Measurements from ENCODE around the gene FNIP2. TPM values are rescaled to one million over a fixed set of nuclear protein-coding genes. Genes with fewer than 3 reads are reported as not detected.
"Not testable (repeated sequence)": the region's sequence is repeated elsewhere in the genome, so short reads cannot be mapped to it uniquely, and the experiment has no call there.

Gene FNIP2
- total RNA-seq, 2 donors from 2014 or later: 15.5 to 26.4 TPM

GRCh38 chr4:158915683-158916241 lies 146.9 kb downstream of the FNIP2 start:
- DNase-seq (ENCODE audit: low spot score in 2 of 2) (no peak), ATAC-seq (no peak)
- Mint-ChIP-seq H3K27ac (no peak overlapping the region), H3K36me3 (peaks cover 0 to 3% of the 10 kb centered on the region in 2 donors), H3K9me3 (peaks cover 3 to 4% of the 10 kb centered on the region in 2 donors)

GRCh38 chr4:158920452-158920996 lies 151.7 kb downstream of the FNIP2 start:
- Mint-ChIP-seq H3K36me3 (peaks cover 10 to 12% of the 10 kb centered on the region in 2 donors), H3K9me3 (peaks cover 8 to 14% of the 10 kb centered on the region in 2 donors)
- DNase-seq (ENCODE audit: low spot score in 2 of 2); H3K27ac Mint-ChIP-seq; ATAC-seq: not testable (repeated sequence)

- H3K9me3 Mint-ChIP-seq; ATAC-seq; DNase-seq (ENCODE audit: low spot score in 2 of 2); H3K36me3 Mint-ChIP-seq; H3K27ac Mint-ChIP-seq: not testable (repeated sequence)
These were observed 158.9 kb downstream of the FNIP2 start for GRCh38 chr4:158927774-158928173.

GRCh38 chr4:158929939-158930638 lies 161.3 kb downstream of the FNIP2 start:
- ATAC-seq (no peak), DNase-seq (ENCODE audit: low spot score in 2 of 2) (no peak)
- Mint-ChIP-seq H3K27ac (peak overlapping the region in 1 of 2 donors; percentile 36), H3K36me3 (no peaks in the 10 kb centered on the region), H3K9me3 (peaks cover 3 to 4% of the 10 kb centered on the region in 2 donors)

GRCh38 chr4:158930639-158930972 lies 161.8 kb downstream of the FNIP2 start:
- Mint-ChIP-seq H3K9me3 (peaks cover 3 to 4% of the 10 kb centered on the region in 2 donors), H3K36me3 (no peaks in the 10 kb centered on the region), H3K27ac (peak overlapping the region in 1 of 2 donors; percentile 36)
- DNase-seq (ENCODE audit: low spot score in 2 of 2) (no peak), ATAC-seq (peak in 1 of 2 donors; percentile 36)

- ATAC-seq: no peak
- Mint-ChIP-seq H3K36me3 (no peaks in the 10 kb centered on the region), H3K9me3 (peaks cover 3 to 4% of the 10 kb centered on the region in 2 donors), H3K27ac (no peak overlapping the region)
- no peak for DNase-seq (ENCODE audit: low spot score in 2 of 2)
These were observed 164.4 kb downstream of the FNIP2 start for GRCh38 chr4:158933236-158933635.

- no peak for DNase-seq (ENCODE audit: low spot score in 2 of 2)
These were observed 166.3 kb downstream of the FNIP2 start for GRCh38 chr4:158934996-158935669.

GRCh38 chr4:158936238-158936637 lies 167.4 kb downstream of the FNIP2 start:
- no peaks in the 10 kb centered on the region for H3K9me3 Mint-ChIP-seq
- ATAC-seq: no peak
- H3K27ac Mint-ChIP-seq: no peak overlapping the region
- no peaks in the 10 kb centered on the region for H3K36me3 Mint-ChIP-seq
- DNase-seq (ENCODE audit: low spot score in 2 of 2): no peak

More at GRCh38 chr4:158934996-158935669, 166.3 kb downstream of the FNIP2 start:
- H3K36me3 Mint-ChIP-seq: no peaks in the 10 kb centered on the region
- ATAC-seq: no peak
- H3K9me3 Mint-ChIP-seq: no peaks in the 10 kb centered on the region
- H3K27ac Mint-ChIP-seq: no peak overlapping the region

- Mint-ChIP-seq H3K27ac (no peak overlapping the region), H3K9me3 (no peaks in the 10 kb centered on the region), H3K36me3 (no peaks in the 10 kb centered on the region)
- ATAC-seq (no peak), DNase-seq (ENCODE audit: low spot score in 2 of 2) (no peak)
These were observed 169.6 kb downstream of the FNIP2 start for GRCh38 chr4:158938220-158939044.

- no peaks in the 10 kb centered on the region for H3K9me3 Mint-ChIP-seq
- DNase-seq (ENCODE audit: low spot score in 2 of 2) (no peak), ATAC-seq (no peak)
- no peak overlapping the region for H3K27ac Mint-ChIP-seq
- no peaks in the 10 kb centered on the region for H3K36me3 Mint-ChIP-seq
These were observed 171.4 kb downstream of the FNIP2 start for GRCh38 chr4:158940271-158940670.

- Mint-ChIP-seq H3K9me3 (no peaks in the 10 kb centered on the region), H3K36me3 (no peaks in the 10 kb centered on the region), H3K27ac (no peak overlapping the region)
- DNase-seq (ENCODE audit: low spot score in 2 of 2): no peak
- ATAC-seq: no peak
These were observed 172.5 kb downstream of the FNIP2 start for GRCh38 chr4:158941321-158941720.

- Mint-ChIP-seq H3K36me3 (no peaks in the 10 kb centered on the region), H3K9me3 (no peaks in the 10 kb centered on the region), H3K27ac (no peak overlapping the region)
- ATAC-seq (no peak), DNase-seq (ENCODE audit: low spot score in 2 of 2) (no peak)
These were observed 173.1 kb downstream of the FNIP2 start for GRCh38 chr4:158941895-158942294.

- DNase-seq (ENCODE audit: low spot score in 2 of 2) (no peak), ATAC-seq (no peak)
- H3K36me3 Mint-ChIP-seq: no peaks in the 10 kb centered on the region
- H3K27ac Mint-ChIP-seq: no peak overlapping the region
- H3K9me3 Mint-ChIP-seq: peaks cover 0 to 4% of the 10 kb centered on the region in 2 donors
These were observed 176.8 kb downstream of the FNIP2 start for GRCh38 chr4:158945529-158946108.

GRCh38 chr4:158946825-158947224 lies 178.0 kb downstream of the FNIP2 start:
- no peak for DNase-seq (ENCODE audit: low spot score in 2 of 2)
- Mint-ChIP-seq H3K27ac (no peak overlapping the region), H3K9me3 (peaks cover 7 to 10% of the 10 kb centered on the region in 2 donors), H3K36me3 (peaks cover 7 to 8% of the 10 kb centered on the region in 2 donors)
- ATAC-seq: no peak

GRCh38 chr4:158948071-158948470 lies 179.2 kb downstream of the FNIP2 start:
- no peak for DNase-seq (ENCODE audit: low spot score in 2 of 2)
- no peak overlapping the region for H3K27ac Mint-ChIP-seq
- peaks cover 17 to 20% of the 10 kb centered on the region in 2 donors for H3K9me3 Mint-ChIP-seq
- H3K36me3 Mint-ChIP-seq: peaks cover 19 to 20% of the 10 kb centered on the region in 2 donors
- no peak for ATAC-seq

- DNase-seq (ENCODE audit: low spot score in 2 of 2): no peak
- Mint-ChIP-seq H3K27ac (no peak overlapping the region), H3K36me3 (peaks cover 19 to 20% of the 10 kb centered on the region in 2 donors), H3K9me3 (peaks cover 17 to 25% of the 10 kb centered on the region in 2 donors)
- ATAC-seq: no peak
These were observed 180.3 kb downstream of the FNIP2 start for GRCh38 chr4:158949099-158949498.

All from activated naive CD4-positive, alpha-beta T cell treated with anti-CD3 and anti-CD28 coated beads, Interleukin-2, amount 50 U/mL, for 72 hours (primary cell).